GM18508 (cell line): ENCODE measurements around the gene COL6A1.

ENCODE experiments used
- ATAC-seq: cut with Tn5 transposase; IDR thresholded peaks from one replicate; pipeline ENCODE4 v1.9.1; 2021; ENCODE audit warnings: moderate number of reproducible peaks; ENCODE audit not compliant: insufficient read depth, unreplicated experiment

The COL6A1 gene

GRCh38 chr21:45992301-45993209 lies 11.0 kb downstream of the COL6A1 start:
- ATAC-seq: no peak

- no peak for ATAC-seq
Observed at GRCh38 chr21:45993210-45994085, 11.9 kb downstream of the COL6A1 start.

GRCh38 chr21:45994086-45994661 lies 12.6 kb downstream of the COL6A1 start:
- ATAC-seq: no peak

- no peak for ATAC-seq
Observed at GRCh38 chr21:45994759-45995685, 13.5 kb downstream of the COL6A1 start.

GRCh38 chr21:45995686-45996179 lies 14.2 kb downstream of the COL6A1 start:
- ATAC-seq: no peak

GRCh38 chr21:45996311-45997204 lies 15.0 kb downstream of the COL6A1 start:
- ATAC-seq: no peak

- no peak for ATAC-seq
Observed at GRCh38 chr21:45997205-45997494, 15.6 kb downstream of the COL6A1 start.

- no peak for ATAC-seq
Observed at GRCh38 chr21:45997495-45998275, 16.1 kb downstream of the COL6A1 start.

GRCh38 chr21:45998276-45998701 lies 16.7 kb downstream of the COL6A1 start:
- no peak for ATAC-seq

GRCh38 chr21:45998871-45999580 lies 17.5 kb downstream of the COL6A1 start:
- no peak for ATAC-seq

- ATAC-seq: no peak
Observed at GRCh38 chr21:45999581-46000181, 18.1 kb downstream of the COL6A1 start.

- no peak for ATAC-seq
Observed at GRCh38 chr21:46000182-46000730, 18.7 kb downstream of the COL6A1 start.

- ATAC-seq: no peak
Observed at GRCh38 chr21:46000731-46001641, 19.4 kb downstream of the COL6A1 start.

- no peak for ATAC-seq
Observed at GRCh38 chr21:46001821-46002681, 20.5 kb downstream of the COL6A1 start.
